HG03108 (cell line): Measurements from ENCODE around the gene SNAP29.
A peak's percentile ranks its signal among the peaks of the same experiment; 100 is the strongest.
"Not testable (repeated sequence)": the region's sequence is repeated elsewhere in the genome, so short reads cannot be mapped to it uniquely, and the experiment has no call there.

Source experiments
- ATAC-seq: cut with Tn5 transposase; IDR thresholded peaks from one replicate; pipeline ENCODE4 v1.9.1; 2021; ENCODE audit warnings: moderate library complexity; ENCODE audit not compliant: unreplicated experiment

The SNAP29 gene

DNA sequence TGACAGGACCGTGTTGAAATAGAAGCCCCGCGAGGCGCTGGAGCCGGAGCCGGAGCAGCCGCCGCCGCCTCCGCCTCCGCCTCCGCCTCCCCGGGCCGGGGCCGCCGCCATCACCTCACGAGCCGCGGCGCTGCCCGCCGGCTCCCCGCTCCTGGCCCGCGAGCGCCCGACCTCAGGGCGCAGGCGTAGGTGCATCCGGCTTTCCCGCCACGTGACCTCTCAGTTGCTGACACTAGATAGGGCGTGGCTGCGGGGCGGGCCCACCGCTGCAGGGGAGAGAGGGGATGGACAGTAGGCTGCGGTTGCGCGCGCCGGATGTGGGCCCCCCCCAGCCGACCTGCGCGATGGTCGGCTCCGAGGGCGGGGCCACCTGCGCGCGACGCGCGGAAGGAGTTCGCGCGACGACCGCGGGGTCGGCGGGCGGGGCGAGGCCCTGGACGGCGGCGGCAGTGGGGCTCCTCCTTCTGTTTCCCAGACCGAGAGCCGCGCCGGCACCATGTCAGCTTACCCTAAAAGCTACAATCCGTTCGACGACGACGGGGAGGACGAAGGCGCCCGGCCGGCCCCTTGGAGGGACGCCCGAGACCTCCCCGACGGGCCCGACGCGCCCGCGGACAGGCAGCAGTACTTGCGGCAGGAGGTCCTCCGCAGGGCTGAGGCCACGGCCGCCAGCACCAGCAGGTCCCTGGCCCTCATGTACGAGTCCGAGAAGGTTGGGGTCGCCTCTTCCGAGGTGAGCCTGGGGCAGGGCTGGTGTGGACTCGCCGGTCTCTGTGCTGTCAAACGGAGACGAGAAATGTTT, at the start of gene SNAP29, which contains the start of gene PI4KA:
Gene SNAP29 (plus strand): TSS at position 393 of the 802 bp plus-strand sequence. CDS start 104 bp downstream, at position 497.
Gene PI4KA (minus strand): TSS at position 197 of the 802 bp plus-strand sequence. CDS start 86 bp downstream, at position 111.
- peak; percentile 93 for ATAC-seq

DNA sequence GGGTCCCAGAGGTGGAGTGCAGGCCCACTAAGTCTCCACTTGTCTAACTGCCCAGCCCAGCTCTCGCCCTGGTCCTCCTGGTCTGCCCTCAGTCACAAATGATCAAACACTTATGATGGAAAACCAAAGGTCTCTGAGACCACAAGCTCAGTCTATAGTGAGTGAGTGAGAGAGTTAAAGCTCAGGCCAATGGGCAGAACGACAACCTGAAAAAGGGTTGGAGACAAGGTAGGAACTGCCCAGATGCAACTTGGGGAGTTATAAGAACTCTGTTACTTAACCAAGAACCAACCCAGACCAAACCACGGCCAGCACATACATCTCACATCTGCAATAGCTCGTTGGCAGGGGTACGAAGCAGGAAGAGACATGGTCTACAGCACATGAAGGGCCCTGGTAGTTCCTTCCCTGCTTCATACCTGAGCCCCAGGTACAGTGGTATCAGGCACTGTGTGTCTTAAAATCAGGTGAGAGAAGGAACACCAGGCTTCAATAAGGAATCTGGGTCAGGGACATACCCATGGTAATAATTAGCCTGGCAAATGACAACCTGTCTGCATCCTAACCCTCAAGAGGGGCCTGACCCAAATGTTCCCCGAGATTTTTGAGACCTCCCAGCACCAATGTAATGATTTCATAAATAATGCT, 49.1 kb upstream of the SNAP29 start:
- ATAC-seq, result no peak

DNA sequence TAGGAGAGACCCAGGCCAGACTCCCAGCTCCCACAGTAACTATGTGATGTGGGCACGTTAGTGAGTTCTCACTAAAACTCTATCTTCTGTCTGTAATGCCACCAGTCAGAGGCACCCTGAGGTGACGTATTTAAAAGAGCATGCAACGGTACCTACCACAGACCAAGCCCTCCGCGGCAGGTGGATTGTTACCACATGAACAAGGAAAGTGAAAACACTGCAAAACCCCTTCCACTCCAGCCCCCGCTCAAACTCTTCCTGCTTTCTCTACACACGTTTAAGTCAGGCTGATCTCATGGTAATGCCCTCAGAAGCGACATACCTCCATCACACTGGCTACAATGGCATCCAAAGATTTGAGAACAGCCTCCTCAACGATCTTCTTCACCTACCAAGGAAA, 48.2 kb upstream of the SNAP29 start:
- no peak for ATAC-seq

DNA sequence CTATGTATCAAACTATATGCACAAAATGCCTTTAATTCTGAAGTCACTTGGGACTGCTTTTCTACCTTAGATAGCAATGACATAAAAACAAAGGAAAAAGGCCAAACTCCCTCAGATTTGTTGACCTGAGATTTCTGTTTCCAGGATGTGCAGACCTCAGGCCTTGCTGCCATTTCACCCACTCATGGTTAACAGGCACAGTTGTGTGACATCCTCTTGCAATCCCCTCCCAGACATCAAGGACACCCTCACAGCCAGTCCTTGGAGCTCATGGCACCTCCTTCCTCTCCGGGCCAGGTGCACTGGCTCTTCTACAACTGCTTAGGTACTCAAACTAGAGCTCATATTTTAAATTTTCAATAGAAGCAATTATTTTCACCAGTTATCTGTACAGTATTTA, 47.6 kb upstream of the SNAP29 start:
- no peak for ATAC-seq

DNA sequence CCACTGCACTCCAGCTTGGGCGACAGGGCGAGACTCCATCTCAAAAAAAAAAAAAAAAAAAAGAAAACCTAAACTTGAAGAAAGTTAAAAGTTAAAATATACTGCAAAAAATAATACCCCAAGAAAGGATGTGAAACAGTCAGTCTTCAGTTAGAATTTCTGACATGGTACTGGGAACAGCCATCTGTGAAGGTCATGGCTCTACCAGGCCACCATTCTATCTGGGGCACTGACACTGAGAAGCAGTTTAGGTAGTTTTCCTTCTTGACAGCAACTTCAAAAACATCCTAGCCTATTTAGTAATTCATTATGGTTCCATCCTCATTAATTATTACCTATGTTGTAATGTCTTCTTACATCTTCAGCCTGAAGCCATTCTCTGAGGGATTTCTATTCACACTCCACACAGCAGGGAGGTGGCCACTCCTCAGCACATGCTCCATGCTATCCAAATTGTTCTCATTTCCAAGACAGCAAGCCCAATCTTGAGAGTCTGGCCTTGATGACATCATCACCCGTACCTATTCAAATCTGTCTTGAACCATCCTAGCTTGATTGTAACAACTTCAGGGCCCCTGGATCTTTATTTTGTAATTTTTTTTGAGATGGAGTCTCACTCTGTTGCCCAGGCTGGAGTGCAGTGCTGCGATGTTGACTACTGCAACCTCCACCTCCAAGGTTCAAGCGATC, 46.7 kb upstream of the SNAP29 start:
- no peak for ATAC-seq

DNA sequence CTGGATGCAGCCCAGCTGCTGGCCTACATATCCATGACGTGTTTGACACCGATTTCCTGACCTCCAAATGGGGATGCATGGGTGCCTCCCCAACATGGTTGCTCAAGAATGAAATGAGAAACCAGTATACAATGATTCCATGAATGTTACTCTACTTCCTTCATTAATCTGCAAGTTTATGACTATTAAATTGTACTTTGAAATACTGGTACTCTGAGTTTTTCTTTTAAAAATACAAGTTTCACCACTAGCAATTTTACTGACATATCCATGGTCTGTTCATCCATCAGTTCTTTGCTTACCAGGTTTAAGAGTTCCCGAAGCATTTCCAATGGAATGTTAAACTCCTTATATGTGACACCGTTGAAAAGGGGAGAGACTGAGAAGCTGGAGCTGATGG, 45.8 kb upstream of the SNAP29 start:
- ATAC-seq, result no peak

DNA sequence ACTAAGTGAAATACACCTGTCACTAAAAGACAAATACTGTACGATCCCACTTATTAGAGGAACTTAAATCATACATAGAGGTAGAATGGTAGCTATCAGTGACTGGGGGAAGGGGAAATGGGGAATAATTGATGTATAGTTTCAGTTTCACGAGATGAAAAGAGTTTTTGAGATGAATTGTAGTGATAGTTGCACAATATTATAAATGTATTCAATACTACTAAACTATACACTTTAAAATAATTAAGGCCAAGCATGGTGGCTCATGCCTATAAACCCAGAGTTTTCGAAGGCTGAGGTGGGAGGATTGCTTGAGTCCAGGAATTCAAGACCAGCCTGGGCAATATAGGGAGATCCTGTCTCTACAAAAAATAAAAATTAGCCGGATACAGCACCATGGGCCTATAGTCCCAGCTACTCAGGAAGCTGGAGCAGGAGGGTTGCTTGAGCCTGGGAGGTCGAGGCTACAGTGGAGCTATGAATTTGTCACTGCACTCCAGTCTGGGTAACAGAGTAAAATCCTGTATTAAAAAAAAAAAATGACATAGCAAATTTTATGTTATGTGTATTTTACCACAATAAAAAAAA, 44.5 kb upstream of the SNAP29 start:
- ATAC-seq, result no peak

DNA sequence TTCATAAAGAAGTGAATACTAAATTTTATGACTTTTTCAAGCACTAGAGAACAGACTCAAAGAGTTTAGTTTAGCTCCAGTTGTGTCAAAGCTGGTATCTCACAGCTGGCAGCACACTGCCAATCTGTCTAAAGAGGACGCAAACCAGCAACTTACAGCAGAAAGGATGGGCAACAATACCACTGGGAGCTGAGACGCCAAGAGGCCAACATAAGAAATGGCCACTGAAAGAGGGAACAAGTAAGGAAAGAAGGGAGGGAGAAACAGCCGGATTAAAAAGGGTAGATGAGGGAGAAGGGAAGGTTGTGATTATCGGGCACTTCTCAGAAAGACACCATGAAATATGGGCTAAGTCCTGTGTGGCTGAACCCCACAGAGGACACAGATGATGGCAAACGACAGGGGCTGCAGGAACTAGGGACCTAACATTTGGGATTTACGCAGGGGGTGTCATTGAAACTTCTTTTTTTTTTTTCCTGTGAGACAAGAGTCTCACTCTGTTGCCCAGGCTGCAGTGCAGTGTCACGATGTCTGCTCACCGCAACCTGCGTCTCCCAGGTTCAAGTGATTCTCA, 43.2 kb upstream of the SNAP29 start:
- no peak for ATAC-seq

DNA sequence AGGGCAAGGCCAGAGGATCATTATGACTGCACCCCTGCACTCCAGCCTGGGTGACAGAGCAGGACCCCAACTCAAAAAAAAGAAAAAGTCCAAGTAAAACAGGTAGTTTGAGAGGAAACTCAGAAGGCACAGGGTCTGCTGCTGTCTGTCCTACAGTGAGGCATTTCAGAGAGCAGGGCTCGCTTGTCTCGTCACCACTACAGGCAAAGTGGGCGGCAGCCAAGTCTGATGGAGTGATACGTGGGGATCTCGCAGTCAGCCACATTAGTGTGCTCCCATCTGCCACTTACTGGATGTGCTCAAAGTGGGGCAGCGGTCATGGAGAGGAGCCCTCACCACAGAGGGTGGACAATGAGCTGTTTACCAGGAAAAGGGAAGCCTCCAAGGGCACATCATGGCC, 42.2 kb upstream of the SNAP29 start:
- no peak for ATAC-seq

DNA sequence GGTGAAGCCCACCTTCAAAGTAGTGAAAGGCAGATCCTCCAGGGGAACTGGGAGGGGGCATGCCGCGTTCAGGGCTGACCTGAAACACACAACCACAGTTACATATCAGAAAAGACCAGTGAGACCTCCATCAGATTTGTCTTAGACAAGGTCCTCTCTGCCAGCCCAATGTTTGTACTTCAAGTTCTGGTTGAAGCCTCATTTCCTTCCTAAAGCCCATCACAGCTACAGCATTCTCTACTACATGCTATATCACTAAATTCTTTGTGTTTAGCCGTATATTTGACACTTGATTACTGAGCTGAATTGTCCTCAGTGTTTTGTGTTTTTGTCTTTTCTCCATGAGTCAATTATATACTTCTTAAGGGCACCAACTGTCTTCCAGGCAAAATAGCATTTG, 40.3 kb upstream of the SNAP29 start:
- no peak for ATAC-seq

DNA sequence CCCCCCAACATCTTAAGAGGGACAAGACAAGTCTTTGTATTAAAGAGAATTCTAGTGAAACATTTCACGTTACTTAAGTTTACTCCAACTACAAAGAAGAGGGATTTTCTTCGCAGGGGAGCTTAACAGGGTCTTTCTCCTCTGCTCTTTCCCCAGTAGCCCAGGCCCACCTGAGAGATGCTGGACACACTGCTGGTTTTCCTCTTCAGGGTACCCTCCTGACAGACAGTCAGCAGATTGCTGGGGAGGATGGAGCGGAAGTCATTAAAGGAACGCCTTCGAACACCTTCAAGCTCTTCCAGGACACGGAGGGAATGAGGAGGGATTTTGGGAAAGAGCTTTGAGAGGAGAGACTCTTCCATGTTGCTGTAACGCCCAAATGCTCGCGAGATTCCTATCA, 39.3 kb upstream of the SNAP29 start:
- no peak for ATAC-seq

DNA sequence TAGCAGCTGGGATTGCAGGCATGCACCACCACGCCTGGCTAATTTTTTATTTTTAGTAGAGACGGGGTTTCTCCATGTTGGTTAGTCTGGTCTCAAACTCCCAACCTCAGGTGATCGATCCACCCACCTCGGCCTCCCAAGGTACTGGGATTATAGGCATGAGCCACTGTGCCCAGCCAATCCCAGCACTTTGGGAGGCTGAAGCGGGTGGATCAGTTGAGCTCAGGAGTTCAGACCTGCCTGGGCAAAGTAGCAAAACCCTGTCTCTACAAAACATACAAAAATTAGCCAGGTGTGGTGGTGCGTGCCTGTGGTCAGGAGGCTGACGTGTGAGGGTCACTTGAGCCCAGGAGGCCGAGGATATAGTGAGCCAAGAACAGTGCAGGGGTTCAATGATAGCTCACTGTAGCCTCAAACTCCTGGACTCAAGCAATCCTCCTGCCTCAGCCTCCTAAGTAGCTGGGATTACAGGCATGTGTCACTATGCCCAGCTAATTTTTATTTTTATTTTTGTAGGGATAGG, 37.0 kb upstream of the SNAP29 start:
- ATAC-seq, result not testable (repeated sequence)

DNA sequence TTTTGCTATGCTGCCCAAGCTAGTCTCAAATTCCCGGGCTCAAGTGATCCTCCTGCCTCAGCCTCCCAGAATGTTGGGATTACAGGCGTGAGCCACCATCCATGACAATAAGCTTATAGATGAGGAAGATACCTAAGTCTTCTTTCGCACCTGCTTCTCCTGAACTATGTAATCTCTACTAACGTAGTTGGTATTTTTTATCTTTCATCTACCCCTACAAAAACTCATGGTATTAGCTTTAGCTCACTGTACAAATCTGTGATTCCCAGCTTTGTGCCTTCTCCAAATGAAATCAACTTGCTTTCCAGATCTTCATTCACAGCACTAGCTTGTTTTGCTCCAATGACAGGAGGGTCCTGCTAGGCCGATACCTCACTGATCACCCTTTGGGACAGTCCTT, 36.6 kb upstream of the SNAP29 start:
- no peak for ATAC-seq

DNA sequence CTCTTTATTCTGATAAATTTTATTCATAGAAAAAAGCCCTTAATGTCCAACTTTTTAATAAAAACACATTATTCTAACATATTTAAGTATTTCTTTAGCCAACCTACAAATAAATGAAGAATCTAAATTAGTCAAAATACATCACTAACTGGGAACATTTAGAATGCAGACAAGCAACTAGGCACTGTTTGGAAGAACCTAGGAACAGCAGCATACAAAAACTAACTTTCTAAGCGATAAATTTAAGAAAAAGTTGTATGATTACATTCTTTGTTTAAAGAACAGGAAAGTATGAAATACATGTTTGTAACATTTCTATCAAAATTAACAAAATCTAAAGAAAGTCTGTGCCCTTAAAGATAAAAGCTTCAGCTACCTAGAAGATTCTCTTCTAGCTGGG, 35.5 kb upstream of the SNAP29 start:
- ATAC-seq, result no peak

DNA sequence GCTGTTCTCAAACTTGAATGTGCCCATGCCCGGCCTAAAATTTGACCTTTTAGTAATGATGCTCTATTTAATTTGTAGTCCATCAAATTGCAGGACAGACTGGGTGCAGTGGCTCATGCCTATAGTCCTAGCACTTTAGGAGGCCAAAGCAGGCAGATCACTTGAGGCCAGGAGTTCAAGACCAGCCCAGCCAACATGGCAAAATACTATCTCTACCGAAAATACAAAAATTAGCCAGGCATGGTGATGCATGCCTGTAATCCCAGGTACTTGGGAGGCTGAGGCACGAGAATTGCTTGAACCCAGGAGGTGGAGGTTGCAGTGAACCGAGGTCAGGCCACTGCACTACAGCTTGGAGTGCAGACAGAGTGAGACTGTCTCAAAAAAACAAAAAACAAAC, 33.6 kb upstream of the SNAP29 start:
- ATAC-seq, result not testable (repeated sequence)

DNA sequence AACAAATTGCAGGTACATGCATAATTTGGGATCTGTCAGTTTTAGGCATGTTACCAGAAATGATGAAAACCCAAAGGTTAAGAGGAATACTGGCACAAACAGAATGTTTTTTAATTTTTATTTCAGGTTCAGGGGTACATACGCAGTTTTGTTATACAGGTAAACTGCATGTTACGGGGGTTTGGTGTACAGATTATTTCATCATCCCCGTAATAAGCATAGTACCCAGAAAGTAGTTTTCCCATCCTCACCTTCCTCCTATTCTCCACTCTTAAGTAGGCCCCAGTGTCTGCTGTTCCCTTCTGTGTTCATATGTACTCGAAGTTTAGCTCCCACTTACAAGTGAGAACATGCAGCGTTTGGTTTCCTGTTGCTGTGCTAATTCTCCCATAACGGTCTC, 33.2 kb upstream of the SNAP29 start:
- no peak for ATAC-seq

DNA sequence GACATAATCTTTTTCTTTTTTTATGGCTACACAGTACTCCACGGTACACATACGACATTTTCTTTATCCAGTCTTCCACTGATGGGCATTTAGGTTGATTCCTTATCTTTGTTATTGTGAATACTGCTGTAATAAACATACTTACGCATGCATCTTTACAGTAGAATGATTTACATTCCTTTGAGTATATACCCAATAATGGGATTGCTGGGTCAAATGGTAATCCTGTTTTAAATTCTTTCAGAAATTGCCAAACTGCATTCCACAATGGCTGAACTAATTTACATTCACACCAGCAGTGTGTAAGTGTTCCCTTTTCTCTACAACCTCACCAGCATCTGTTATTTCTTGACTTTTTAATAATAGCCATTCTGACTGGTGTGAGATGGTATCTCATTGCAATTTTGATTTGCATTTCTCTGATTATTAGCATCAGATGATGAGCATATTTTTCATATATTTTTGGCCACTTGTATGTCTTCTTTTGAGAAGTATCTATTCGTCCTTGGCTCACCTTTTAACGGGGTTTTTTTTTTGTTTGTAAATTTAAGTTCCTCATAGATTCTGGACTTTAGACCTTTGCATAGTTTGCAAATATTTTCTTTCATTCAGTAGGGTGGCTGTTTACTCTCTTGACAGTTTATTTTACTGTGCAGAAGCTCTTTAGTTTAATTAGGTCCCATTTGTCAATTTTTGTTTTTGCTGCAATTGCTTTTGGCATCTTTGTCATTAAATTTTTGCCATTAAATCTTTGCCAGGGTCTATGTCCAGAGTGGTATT, 32.2 kb upstream of the SNAP29 start:
- ATAC-seq, result not testable (repeated sequence)

DNA sequence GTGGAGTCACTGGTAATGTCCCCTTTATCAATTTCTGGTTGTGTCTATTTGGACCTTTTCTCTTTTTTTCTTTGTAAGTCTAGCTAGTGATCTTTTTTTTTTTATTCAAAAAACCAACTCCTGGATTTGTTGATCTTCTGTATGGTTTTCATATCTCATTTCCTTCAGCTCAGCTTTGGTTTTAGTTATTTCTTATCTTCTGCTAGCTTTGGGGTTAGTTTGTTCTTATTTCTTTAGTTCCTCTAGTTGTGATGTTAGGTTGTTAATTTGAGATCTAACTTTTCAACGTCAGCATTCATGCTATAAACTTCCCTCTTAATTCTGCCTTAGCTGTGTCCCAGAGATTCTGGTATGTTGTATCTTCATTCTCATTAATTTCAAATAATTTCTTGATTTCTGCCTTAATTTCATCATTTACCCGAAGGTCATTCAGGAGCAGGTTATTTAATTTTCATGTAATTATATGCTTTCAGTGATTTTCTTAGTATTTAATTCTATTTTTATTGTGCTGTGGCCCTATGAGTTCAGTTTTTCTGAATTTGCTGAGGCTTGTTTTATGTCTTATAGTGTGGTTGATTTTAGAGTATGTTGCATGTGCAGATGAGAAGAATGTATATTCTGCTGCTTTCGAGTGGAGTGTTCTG, 29.2 kb upstream of the SNAP29 start:
- ATAC-seq, result no peak

DNA sequence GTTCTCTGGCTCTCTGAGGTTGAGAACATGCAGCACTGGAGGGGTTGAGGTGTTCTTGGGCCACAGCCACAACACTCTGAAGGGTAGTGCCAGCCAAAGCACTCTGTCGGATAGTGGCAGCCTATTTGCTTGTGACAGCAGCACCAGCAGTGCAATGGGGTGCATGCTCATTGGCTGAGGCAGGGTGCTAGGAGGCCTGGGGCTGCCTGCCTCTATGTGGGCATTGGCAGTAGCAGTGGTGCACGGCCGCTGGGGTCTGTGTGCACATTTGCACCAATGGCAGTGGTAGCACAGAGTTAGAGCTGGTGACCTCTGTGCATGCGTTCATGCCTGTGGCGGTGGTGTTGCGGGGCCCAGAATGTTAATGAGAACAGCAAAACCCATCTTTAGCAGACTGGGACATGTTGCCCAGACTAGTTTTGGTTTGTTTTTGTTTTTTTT, 25.6 kb upstream of the SNAP29 start:
- ATAC-seq, result no peak

DNA sequence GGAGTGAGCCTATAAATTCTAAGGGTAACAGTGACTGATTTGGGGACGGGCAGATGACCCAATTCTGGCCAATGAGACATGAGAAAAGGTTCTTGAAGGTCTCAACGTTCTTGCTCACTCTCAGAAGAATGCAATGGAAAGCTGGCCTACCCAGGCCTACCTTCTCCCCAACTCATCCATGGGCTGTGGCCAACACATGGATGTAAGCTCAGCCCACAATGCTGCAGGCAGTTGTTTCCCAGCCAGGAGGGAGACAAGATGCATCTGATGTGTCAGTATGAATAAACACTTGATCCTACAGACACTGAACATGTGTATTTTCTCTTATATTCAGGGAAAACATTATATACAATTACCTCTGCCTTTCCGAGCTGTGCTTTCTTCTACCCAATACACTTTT, 24.6 kb upstream of the SNAP29 start:
- ATAC-seq, result no peak
